Subcutaneous adipose tissue (tissue), 4 donors: ENCODE measurements around the gene KCNK15. TPM values are rescaled to one million over a fixed set of nuclear protein-coding genes. Genes with fewer than 3 reads are reported as not detected.

Source experiments
- CTCF ChIP-seq: fragments of 450-650 bp; IDR thresholded peaks from one replicate; pipeline ENCODE4 v1.5.1; 2016; ENCODE audit warnings: low read depth, mild to moderate bottlenecking, control low read depth, antibody characterized with exemption, moderate library complexity
- total RNA-seq, 4 donors: library from RNA; depleted of rRNA; stranded (reverse); fragments of >200 nt; gene quantifications; one replicate each; pipeline ENCODE4 v1.1.0, GENCODE V29; 2016

Gene KCNK15
- total RNA-seq, 4 donors from 2014 or later, result 1.3 to 4.5 (median 2.6) TPM

GRCh38 chr20:44709380-44709779 is 36.3 kb upstream of the KCNK15 start:
- no peak for TF ChIP-seq CTCF

GRCh38 chr20:44709797-44710196 is 35.9 kb upstream of the KCNK15 start:
- TF ChIP-seq CTCF, result no peak

- TF ChIP-seq CTCF, result no peak
Measured at GRCh38 chr20:44711237-44711636, 34.4 kb upstream of the KCNK15 start.

- TF ChIP-seq CTCF, result no peak
Measured at GRCh38 chr20:44714102-44714700, 31.5 kb upstream of the KCNK15 start.

- TF ChIP-seq CTCF, result no peak
Measured at GRCh38 chr20:44714701-44715498, 30.8 kb upstream of the KCNK15 start, which contains the start of gene CCN5. CCN5 (plus strand) TSS chr20:44715369; CDS start chr20:44715391, 22 bp downstream.

GRCh38 chr20:44715499-44716308 is 30.0 kb upstream of the KCNK15 start:
- TF ChIP-seq CTCF, result no peak
